GM19240 (cell line): Measurements from ENCODE around the gene NOP53.
"Not testable (repeated sequence)": the region's sequence is repeated elsewhere in the genome, so short reads cannot be mapped to it uniquely, and the experiment has no call there.

Source experiments
- DNase-seq: peaks from one replicate; pipeline ENCODE4 v3.0.0; 2011; ENCODE audit warnings: low spot score; ENCODE audit not compliant: insufficient read length

The NOP53 gene

DNA sequence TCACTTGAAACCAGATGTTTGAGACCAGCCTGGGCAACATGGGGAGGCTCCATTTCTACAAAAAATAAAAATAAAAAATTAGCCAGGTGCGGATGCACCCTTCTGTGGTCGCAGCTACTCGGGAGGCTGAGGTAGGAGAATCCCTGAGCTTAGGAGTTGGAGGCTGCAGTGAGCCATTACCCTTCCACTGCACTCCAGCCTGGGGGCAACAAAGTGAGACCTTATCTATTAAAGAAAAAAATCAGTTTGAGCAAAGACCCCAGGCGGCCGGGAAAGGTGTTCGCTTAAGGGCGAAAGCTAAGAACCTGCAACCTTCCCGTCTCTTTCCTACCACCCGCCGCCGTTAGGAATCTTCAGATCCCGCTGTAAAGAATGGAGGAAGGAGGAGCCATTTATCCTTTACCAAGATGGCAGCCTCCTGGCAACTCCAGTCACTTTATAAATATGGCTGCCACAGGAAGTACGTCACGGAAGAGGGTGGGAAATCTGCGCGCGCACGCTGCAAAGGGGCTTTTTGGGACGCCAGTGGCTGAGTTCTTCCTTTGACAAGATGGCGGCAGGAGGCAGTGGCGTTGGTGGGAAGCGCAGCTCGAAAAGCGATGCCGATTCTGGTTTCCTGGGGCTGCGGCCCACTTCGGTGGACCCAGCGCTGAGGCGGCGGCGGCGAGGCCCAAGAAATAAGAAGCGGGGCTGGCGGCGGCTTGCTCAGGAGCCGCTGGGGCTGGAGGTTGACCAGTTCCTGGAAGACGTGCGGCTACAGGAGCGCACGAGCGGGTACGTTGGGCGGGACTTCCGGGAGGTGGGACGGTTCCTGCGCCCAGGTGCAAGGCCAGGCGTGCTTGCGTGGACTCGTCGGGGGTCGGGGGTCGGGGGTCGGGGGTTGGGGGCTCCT is at the start of gene NOP53:
NOP53 (plus strand) TSS at position 537 of the 892 bp plus-strand sequence; CDS start at position 551, 14 bp downstream.
- peak; percentile 96 for DNase-seq

DNA sequence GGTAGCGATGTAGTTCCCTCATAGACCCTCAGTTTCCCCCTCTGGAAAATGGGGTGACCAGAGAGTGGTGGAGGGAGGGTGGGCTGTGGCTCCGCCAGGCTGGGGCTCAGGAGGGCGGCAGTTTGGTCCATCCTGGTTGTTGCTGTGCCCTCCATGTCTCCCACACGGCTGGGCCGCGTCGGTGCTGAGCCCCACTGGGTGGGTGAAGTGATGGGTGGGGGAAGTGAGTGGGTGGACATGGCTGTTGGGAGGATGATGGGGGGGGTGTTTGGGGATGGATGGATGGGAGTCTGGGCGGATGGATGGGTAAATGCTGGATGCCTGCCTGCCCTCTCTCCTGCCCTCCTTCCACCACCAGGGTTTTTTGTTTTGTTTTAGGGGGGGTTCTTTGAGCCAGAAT is 48.7 kb upstream of the NOP53 start:
- no peak for DNase-seq

DNA sequence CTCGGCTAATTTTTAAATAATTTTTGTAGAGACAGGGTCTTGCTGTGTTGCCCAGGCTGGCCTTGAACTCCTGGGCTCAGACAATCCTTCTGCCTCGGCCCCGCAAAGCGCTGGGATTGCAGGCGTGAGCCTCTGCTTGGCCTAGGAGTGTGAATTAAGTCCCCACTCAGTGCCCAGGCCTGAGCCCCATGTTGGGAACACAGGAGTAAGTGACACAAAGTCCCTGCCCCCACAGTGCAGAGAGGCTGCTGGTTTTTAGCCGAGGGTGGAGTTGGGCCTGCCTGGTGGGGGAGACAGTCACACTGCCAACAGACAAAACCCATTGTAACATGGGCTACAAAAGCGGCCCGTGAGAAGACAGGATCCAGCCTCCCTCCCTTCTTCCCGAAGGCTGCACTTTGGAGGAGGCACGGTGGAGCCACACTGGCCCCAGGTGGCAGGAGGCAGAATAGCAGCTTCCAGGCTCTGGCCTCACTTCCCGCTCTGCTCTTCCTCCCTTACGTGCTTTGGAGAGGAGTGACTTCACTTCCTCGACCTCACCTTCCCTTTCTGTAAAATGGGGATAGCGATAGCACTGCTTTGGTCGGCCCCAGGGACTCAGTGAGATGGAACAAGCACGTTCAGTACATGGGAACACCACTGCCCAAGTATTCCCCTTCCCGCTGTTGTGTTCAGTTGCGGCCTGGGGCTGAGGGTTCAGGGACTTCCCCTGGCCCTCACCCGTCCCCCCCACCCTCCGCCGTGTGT is 47.3 kb upstream of the NOP53 start:
- DNase-seq: peak; percentile 87

DNA sequence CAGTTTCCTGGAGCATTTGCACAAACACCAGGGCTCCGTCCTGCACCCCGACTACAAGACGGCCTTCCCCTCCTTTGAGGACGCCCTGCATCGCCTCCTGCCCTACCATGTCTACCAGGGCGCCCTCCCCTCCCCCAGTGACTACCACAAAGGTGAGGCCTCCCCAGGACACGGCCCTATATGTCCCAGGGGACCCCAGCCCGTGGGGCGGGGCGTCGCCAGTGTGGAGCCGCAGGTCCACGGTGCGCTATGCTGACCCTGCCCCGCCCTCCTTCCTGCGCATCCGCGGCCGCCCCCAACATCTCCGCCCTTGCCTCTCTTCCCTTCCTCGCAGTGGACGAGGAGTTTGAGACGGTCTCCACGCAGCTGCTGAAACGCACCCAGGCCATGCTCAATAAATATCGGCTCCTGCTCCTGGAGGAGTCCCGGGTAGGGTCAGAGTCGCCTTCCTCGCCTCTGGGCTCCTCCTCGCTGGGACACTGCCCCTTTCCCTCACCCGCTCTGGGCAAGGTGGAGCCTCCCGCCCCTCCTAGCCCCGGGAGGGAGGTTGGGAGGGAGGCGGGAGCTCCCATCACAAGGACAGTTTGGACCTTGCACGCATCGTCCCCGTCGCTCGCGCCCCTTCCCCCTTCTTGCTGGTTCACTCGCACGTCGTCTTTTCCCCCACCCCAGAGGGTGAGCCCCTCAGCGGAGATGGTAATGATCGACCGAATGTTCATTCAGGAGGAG is 46.6 kb upstream of the NOP53 start:
- no peak for DNase-seq

DNA sequence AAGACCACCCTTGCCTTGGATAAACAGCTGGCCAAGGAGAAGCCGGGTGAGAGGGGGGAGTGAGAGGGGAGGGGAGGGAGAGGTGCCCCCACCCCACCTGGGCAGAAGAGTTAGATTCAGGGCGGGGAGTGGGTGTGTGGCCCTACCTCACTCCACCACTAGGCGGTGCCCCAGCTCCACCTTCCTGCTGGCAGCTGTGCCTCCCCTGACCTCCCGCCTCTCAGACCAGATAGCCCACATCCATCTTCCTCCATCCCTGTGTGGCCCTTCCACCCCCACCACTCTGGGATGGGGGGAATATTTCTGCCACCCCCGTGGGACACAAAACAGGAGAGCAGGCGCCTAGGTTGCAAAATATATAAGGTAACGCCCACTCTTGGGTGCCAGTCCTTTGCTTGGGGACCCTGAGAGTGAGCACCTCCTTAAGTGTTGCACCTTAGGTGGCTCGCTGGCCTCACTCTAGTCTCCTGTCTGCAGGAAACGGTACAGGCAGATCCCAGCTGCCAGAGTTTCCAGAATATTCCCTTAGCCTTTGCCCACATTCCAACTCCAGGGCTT is 45.9 kb upstream of the NOP53 start:
- DNase-seq: peak; percentile 90

DNA sequence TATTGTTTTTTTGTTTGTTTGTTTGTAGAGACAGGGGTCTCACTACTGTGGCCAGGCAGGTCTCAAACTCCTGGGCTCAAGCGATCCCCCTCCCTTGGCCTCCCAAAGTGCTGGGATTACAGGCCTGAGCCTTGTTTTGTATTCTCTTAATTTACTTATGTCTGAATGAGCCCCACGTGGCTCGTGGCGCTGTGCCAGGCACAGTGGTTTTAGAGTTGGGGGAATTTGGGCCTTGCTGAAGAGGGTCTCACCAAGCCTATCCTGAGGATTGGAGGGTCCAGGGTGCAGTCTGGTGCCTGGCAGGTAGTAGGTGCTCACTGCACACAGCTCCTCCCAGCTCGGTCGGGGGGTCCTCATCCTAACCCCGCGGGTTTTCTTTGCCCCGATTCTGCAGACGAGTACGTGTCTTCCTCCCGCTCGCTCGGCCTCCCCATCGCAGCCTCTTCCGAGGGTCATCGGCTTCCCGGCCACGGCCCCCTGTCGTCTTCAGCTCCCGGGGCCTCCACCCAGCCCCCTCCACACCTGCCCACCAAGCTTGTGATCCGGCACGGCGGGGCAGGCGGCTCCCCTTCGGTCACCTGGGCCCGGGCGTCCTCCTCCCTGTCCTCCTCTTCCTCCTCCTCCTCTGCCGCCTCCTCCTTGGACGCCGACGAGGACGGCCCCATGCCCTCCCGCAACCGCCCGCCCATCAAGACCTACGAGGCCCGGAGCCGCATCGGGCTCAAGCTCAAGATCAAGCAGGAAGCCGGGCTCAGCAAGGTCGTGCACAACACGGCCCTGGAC is 44.2 kb upstream of the NOP53 start:
- DNase-seq: no peak

DNA sequence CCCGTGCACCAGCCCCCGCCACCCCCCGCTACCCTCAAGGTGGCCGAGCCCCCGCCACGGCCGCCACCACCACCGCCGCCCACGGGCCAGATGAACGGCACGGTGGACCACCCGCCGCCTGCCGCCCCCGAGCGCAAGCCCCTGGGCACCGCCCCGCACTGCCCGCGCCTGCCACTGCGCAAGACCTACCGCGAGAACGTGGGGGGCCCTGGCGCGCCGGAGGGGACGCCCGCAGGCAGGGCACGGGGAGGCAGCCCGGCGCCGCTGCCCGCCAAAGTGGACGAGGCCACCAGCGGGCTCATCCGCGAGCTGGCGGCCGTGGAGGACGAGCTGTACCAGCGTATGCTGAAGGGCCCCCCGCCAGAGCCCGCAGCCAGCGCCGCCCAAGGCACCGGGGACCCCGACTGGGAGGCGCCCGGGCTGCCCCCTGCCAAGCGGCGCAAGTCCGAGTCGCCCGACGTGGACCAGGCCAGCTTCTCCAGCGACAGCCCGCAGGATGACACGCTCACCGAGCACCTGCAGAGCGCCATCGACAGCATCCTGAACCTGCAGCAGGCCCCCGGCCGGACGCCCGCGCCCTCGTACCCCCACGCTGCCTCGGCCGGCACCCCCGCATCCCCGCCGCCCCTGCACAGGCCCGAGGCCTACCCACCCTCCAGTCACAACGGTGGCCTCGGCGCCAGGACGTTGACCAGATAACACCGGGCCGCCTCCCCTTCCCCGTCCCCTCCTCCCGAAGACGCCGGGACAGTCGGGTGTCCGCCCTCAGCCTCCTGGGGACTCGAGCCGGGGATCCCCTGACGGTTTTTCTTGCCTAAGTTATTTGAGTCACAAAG is 43.4 kb upstream of the NOP53 start:
- DNase-seq: no peak

DNA sequence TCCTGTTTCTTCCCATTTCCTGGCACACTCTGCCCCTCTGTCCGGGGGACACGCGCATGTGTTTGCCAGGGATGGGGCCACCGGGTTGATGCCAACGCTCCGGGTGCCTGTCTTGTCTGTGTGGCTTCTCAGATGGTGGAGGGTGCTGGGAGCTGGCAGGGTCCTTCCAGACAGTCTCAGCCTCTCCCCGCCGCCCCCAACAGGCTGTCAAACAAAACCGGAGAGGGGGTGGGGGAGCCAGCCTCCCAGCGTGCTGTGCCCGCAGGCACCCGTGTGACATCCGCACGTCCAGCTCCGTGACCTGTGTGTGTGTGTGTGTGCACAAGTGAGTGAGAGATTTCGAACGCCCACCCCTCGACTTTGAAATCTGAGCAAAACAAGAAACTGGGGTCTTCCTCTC is 42.7 kb upstream of the NOP53 start:
- no peak for DNase-seq

DNA sequence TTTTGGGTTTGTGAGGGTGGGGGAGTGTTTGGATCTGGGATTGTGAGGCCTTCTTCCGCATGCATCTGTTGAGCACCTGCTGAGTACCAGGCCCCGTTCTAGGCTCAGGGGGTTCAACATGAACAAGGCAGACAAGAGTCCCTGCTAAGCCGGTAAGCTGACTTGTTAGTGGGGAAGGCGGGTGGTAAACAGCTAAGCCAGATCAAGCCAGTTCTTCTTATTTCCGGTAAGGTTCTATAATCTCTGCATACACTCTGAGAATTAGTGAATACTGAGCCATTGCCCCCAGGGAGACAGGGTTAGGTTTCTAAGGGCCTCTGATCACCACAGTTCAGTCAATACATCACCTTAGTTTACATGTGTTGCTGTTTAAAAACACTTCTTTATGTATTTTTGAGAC is 42.0 kb upstream of the NOP53 start:
- no peak for DNase-seq

DNA sequence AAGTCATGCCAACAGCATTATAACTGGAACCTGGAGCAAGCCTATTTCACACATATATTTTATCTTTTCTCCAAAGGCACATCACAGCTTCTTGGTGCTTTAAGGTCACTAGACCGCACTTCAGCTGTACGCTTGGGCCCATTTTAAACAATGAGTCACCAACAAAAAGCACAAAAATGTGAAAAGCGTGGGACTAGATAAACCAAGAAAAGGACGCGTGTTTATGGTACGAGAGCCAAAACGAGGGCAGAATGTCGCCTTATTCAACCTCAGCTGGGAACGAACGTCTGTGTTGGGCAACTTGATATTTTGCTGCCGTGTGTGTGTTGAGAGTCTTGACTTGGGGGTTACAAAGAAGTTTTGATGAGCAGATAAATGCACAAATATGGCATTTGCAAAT is 41.3 kb upstream of the NOP53 start:
- DNase-seq: no peak

DNA sequence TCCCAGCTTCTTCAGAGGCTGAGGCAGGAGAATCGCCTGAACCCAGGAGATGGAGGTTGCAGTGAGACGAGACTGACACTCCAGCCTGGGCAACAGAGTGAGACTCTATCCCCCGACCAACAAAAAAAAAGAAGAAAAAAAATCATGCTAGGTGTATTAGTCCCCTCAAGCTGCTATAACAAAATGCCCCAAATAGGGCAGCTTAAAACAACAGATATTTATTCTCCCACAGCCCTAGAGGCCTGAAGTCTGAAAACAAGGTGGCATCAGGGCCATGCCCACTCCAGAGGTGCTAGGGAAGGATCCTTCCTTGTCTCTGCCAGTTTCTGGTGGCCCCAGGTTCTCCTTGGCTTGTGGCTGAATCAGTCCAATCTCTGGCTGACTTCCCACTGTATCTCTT is 40.7 kb upstream of the NOP53 start:
- no peak for DNase-seq

DNA sequence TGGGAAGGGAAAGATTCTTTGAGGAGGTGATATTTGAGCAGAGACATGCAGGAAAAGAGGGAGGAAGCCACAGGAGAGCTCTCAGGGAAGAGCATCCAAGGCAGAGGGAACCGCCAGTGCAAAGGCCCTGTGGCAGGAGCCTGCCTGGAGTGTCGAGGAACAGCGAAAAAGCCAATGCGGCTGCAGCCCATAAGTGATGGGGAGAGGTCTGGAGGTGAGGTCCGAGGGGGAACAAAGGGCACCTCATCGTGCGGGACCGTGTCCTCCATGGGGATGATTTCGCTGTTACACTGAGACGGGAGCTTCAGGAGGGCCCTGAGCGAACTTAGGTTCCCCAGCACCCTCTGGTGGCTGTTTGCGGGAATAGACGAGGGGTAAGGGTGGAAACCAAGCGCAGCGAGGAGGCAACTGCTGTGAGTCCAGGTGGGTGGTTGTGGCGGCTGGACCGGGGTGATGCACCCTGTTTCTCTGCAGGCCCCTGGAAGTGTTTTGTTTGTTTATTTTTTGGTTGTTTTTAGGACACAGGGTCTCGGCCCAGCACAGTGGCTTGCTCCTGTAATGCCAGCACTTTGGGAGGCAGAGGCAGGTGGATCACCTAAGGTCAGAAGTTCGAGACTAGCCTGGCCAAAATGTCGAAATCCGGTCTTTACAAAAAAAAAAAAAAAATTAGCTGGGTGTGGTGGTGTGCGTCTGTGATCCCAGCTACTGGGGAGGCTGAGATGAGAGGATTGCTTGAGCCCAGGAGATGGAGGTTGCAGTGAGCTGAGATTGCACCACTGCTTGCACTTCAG is 38.0 kb upstream of the NOP53 start:
- peak; percentile 76 for DNase-seq

DNA sequence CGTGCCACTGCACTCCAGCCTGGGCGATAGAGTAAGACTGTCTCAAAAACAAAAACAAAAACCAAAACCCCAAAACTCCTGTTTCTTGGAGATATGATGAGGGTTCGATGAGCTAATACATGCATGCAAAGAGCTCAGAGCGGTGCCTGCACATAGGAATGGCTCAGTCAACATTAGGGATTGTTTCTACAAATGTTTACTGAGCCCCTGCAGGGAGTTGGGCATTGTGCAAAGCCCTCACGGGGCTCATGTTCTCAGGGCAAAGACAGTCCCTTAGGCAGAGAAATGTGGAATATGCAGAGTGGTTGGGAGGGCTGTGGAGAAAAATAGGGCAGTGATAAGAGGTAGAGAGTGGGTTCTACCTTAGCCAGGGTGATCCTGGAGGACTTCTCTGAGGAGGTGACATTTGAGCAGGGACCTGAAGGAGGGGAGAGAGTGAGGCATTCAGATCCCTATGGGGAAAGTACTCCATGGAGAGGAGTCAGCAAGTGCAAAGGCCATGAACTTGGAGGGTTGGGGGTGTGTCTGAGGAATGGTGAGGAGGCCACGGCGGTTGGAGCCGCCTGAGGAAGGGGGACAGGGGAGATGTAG is 33.6 kb upstream of the NOP53 start:
- no peak for DNase-seq

DNA sequence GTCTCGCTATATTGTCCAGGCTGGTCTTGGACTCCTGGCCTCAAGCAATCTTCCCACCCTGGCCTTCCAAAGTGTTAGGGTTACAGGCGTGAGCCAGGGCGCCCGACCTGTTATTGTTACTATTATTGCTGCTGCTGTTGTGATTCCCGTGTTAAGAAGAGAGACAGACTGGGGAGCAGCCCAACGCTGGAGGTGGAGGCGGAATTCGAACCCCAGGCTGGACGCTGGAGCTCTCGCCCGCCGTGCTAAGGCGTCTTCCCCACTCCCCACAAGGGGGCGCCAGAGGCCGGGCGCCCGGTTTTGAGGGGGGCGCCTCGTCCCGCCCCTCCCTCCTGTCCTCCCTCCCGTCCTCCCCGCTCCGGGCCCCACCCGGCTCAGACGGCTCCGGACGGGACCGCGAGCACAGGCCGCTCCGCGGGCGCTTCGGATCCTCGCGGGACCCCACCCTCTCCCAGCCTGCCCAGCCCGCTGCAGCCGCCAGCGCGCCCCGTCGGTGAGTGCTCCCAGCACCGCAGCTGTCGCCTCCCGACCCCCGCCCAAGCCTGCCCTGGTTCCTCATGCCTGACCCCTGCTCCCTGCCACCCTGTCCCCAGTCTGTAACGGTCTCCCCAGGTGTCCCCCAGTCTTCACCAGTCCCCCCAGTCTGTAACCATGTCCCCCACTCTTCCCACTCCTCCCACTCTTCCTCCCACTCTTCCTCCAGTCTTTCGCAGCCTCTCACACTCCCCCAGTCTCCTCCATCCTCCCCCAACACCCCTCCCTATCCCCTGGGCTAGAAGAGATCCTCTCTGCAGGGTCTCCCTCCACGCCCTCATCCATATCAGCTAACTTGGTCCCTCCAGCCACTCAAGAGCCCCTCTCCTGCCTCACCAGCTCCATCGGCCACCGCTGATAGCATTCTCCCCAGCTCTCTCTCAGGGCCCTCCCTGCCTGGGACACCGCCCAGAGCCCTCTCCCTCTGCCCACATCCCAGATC is 32.0 kb upstream of the NOP53 start, which contains the start of gene EHD2:
EHD2 (plus strand) TSS at position 377 of the 976 bp plus-strand sequence. CDS start 3,191 bp downstream, outside the sequence.
- no peak for DNase-seq

DNA sequence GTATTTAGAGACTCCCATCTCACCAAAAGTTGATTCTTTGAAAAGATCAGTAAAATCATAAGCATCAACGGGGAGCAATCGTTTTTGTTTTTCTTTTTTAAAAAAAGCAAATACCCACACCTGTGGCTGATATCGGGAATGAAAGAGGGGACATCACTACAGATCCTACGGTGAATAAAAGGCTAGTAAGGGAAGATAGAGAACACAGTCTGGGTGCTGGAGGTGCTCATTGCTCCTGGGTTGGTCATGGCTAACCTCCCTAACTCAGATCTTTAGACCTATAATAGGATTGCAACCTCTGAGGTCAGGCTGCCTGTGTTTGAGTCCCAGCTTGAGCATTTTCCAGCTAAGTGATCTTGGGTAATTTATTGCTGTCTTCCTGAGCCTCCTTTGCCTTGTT is 31.0 kb upstream of the NOP53 start:
- DNase-seq: no peak

DNA sequence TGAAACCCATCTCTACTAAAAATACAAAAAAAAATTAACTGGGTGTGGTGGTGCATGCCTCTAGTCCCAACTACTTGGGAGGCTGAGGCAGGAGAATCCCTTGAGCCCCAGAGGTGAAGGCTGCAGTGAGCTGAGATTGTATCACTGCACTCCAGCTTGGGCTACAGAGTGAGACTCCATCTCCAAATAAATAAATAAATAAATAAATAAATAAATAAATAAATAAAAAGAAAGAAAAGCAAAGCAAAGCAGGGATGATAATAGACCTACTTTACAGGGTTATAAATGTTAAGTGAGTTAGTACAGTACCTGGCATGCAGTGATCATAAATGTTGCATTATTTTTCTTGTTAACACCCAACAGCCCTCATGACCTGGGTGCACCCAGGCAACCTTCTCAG is 30.5 kb upstream of the NOP53 start:
- not testable (repeated sequence) for DNase-seq

DNA sequence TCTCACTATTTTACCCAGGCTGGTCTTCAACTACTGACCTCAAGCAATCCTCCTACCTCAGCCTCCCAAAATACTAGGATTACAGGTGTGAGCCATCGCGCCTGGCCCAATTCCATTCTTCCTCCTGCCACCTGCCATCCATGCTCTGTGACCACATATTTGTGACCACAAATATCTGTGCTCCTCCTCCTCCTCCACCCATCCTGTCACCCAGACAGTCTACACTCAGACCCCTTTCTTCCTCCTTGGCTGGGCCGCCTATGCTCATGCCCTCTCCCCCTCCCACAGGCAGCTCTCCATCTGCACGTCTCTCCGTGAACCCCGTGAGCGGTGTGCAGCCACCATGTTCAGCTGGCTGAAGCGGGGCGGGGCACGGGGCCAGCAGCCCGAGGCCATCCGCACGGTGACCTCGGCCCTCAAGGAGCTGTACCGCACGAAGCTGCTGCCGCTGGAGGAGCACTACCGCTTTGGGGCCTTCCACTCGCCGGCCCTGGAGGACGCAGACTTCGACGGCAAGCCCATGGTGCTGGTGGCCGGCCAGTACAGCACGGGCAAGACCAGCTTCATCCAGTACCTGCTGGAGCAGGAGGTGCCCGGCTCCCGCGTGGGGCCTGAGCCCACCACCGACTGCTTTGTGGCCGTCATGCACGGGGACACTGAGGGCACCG is 28.9 kb upstream of the NOP53 start:
- DNase-seq: no peak
